K562 (cell line): ENCODE measurements around the gene MME. TPM values are rescaled to one million over a fixed set of nuclear protein-coding genes. Genes with fewer than 3 reads are reported as not detected.

Experiments used
- ATAC-seq: fragments of 200-7000 bp; cut with Tn5 transposase; 3 replicates; pipeline ENCODE4 v1.9.1; 2020; ENCODE audit warnings: moderate library complexity
- BruUV-seq: library from RNA; stranded (reverse); fragments of 400-500 nt; replicated peaks from 2 replicates; lab custom pipeline; 2021; lab: Mats Ljungman, UMichigan
- CTCF ChIA-PET: fragments of 300-600 bp; formaldehyde crosslinking; extraction: SDS; loops from one replicate; lab custom pipeline; 2021; ENCODE audit warnings: low intra/inter-chr PET ratio; lab: Yijun Ruan, JAX
- POLR2A ChIA-PET: fragments of 300-600, 350-650 bp; sonication (Branson Sonifier 250); formaldehyde crosslinking; extraction: SDS; loops from one replicate; lab custom pipeline; 2021; ENCODE audit warnings: antibody characterized with exemption, inconsistent platforms; lab: Yijun Ruan, JAX
- DNase-seq, 4 experiments: peaks; one replicate each; pipeline versions ENCODE4 v3.0.0 to v3.0.0-alpha.2; 2011 to 2018; ENCODE audit warnings: low spot score in 3 of 4, mixed read lengths in 3 of 4; ENCODE audit errors: extremely low read depth in 1 of 4
- FAIRE-seq: peaks from 2 replicates; lab custom pipeline; 2011; peaks lifted over from hg19 to GRCh38; lab: Jason Lieb, UNC
- H2AFZ ChIP-seq: 2 replicates; pipeline ENCODE4 v1.6.0; 2011; ENCODE audit warnings: low read depth, low read length, control low read depth, inconsistent platforms
- H3K27ac ChIP-seq: fragments of 200-600 bp; 3 replicates; pipeline ENCODE4 v1.8.0; 2011; ENCODE audit warnings: low read depth, mild to moderate bottlenecking, control low read depth, inconsistent platforms, low read length, moderate library complexity, mixed read lengths; ENCODE audit errors: extremely low read depth
- H3K27me3 ChIP-seq, 2 experiments: fragments of 300-600 bp in 1 of 2; 2 replicates in 1 of 2; 3 replicates in 1 of 2; pipeline versions ENCODE4 v1.6.0 to v1.8.0; 2011; ENCODE audit warnings: inconsistent platforms in 2 of 2, low read length in 2 of 2, mild to moderate bottlenecking in 1 of 2, mixed read lengths in 1 of 2, moderate library complexity in 1 of 2; ENCODE audit not compliant: control insufficient read depth in 2 of 2, insufficient read depth in 2 of 2
- H3K36me3 ChIP-seq: fragments of 300-600 bp; 3 replicates; pipeline ENCODE4 v1.8.0; 2011; ENCODE audit warnings: mild to moderate bottlenecking, low read length, inconsistent platforms; ENCODE audit not compliant: control insufficient read depth, insufficient read depth
- H3K4me1 ChIP-seq, 2 experiments: fragments of 200-600 bp in 1 of 2; replicated peaks in 1 of 2; 2 replicates in 1 of 2; 3 replicates in 1 of 2; pipeline versions ENCODE4 v1.5.1 to v1.8.0; 2011; ENCODE audit warnings: inconsistent platforms in 2 of 2, low read length in 2 of 2, mild to moderate bottlenecking in 1 of 2, mixed read lengths in 1 of 2, moderate library complexity in 1 of 2; ENCODE audit not compliant: control insufficient read depth in 2 of 2, insufficient read depth in 2 of 2
- H3K4me2 ChIP-seq: 2 replicates; pipeline ENCODE4 v1.6.1; 2011; ENCODE audit warnings: low read length, control low read depth, inconsistent platforms, mixed read lengths; ENCODE audit not compliant: insufficient read depth
- H3K4me3 ChIP-seq: fragments of 200-600 bp; sonication (generic), shearing (Covaris generic); 2 replicates; pipeline ENCODE4 v1.5.1; 2016; ENCODE audit warnings: control low read depth, inconsistent platforms
- H3K79me2 ChIP-seq: fragments of 200-600 bp; 3 replicates; pipeline ENCODE4 v1.8.0; 2011; ENCODE audit warnings: low read length, inconsistent platforms; ENCODE audit not compliant: control insufficient read depth, insufficient read depth
- H3K9ac ChIP-seq, 2 experiments: 2 replicates each; pipeline versions ENCODE4 v1.6.0 to v1.6.1; 2011; ENCODE audit warnings: low read depth in 2 of 2, low read length in 2 of 2, control low read depth in 1 of 2, inconsistent platforms in 1 of 2, mild to moderate bottlenecking in 1 of 2, mixed read lengths in 1 of 2; ENCODE audit not compliant: insufficient read depth in 1 of 2
- H3K9me1 ChIP-seq: one replicate; pipeline ENCODE4 v1.6.0; 2011; ENCODE audit warnings: inconsistent platforms, mild to moderate bottlenecking, low read length, moderate library complexity; ENCODE audit not compliant: control insufficient read depth, insufficient read depth
- H3K9me3 ChIP-seq: replicated peaks from 2 replicates; pipeline ENCODE4 v1.5.1; 2011; ENCODE audit warnings: low read depth, low read length, inconsistent platforms; ENCODE audit not compliant: control insufficient read depth, insufficient read depth
- H4K20me1 ChIP-seq: replicated peaks from 2 replicates; pipeline ENCODE4 v1.6.1; 2011; ENCODE audit warnings: low read length, inconsistent platforms, mixed read lengths; ENCODE audit not compliant: control insufficient read depth, insufficient read depth
- CREM ChIP-seq: IDR thresholded peaks from 2 replicates; pipeline ENCODE4 v1.6.1; 2014; ENCODE audit warnings: antibody characterized with exemption, low read depth
- HDAC1 ChIP-seq, 2 experiments: fragments of 450-650 bp; IDR thresholded peaks; 2 replicates each; pipeline ENCODE4 v1.6.1; 2016 to 2017; ENCODE audit warnings: inconsistent platforms in 1 of 2, mild to moderate bottlenecking in 1 of 2, moderate library complexity in 1 of 2
- IRF1 ChIP-seq: sonication (generic); formaldehyde crosslinking; IDR thresholded peaks from 2 replicates; pipeline ENCODE4 v1.8.0; 2022; ENCODE audit warnings: missing genetic modification reagents, mild to moderate bottlenecking, borderline replicate concordance
- NFIC ChIP-seq: fragments of 450-650 bp; IDR thresholded peaks from 2 replicates; pipeline ENCODE4 v1.6.1; 2017; ENCODE audit warnings: mild to moderate bottlenecking, inconsistent platforms
- THRA ChIP-seq: fragments of 450-650 bp; IDR thresholded peaks from 2 replicates; pipeline ENCODE4 v1.6.1; 2017; ENCODE audit warnings: mild to moderate bottlenecking, moderate library complexity
- WGBS: fragments of 100-300 bp; shearing (Covaris generic); methylation state at CpG from one replicate; pipeline ENCODE4 v1.1.6; 2016; ENCODE audit warnings: low coverage, mixed read lengths; ENCODE audit not compliant: insufficient coverage; ENCODE audit errors: missing lambda C conversion rate; 5-methylcytosine and 5-hydroxymethylcytosine counted together
- in situ Hi-C: fragments of 300-500 bp; cut with MboI; formaldehyde crosslinking; loops from 4 replicates; pipeline ENCODE4 v1.15.0; 2018; ENCODE audit warnings: inconsistent platforms, mixed read lengths
- intact Hi-C: fragments of 100-400 bp; cut with micrococcal nuclease; formaldehyde crosslinking; loops from 2 replicates; pipeline ENCODE4 v1.14.2; 2022
- polyA plus RNA-seq, 8 experiments: library from polyadenylated mRNA; depleted of rRNA in 4 of 8; stranded (reverse) in 5 of 8; unstranded in 3 of 8; fragments of >200 nt; fragmentation: Nextera tagmentation in 2 of 8; fragmentation: Illumina TruSeq in 1 of 8; extraction: Ambion mirVana in 2 of 8; extraction: Trizol in 1 of 8; gene quantifications; 2 replicates each; pipeline versions ENCODE4 v1.2.1 to v1.2.3, GENCODE V29; 2011 to 2014; ENCODE audit warnings: inconsistent platforms in 1 of 8, missing spikeins in 1 of 8
- total RNA-seq, 7 experiments: library from RNA; depleted of rRNA in 6 of 7; stranded (reverse); fragments of >200 nt in 6 of 7; fragmentation: Illumina TruSeq in 2 of 7; extraction: Trizol in 2 of 7; gene quantifications; 2 replicates each; pipeline versions ENCODE4 v1.2.1 to v1.2.3, GENCODE V29; 2011 to 2021; ENCODE audit warnings: low replicate concordance in 1 of 7

Gene MME
- total and polyA plus RNA-seq, 9 of the 15 experiments (the other 6 are each of a cell fraction or from before 2014, with no cell fraction given) = 0.80 to 8.6 (median 2.5) TPM

DNA sequence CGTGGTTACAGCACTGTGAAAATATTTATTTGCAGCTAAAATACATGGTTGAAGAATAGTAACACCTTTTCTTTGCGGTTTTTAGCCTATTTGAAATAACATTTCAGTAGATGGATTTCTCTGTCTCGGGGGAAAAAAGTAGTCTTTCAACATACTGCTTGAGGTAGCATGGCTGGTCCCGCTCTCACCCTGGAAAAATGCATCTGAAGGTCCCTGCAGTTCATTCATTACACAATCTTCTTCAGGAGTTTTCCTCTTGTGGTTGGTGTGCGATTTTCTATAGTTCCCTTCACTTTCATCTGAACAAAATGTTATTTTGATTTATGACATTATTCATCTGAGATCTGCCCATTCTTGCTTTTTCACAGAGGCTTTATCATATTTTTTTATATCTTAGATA, 137.5 kb downstream of the MME start:
- POLR2A ChIA-PET = no interaction called here

DNA sequence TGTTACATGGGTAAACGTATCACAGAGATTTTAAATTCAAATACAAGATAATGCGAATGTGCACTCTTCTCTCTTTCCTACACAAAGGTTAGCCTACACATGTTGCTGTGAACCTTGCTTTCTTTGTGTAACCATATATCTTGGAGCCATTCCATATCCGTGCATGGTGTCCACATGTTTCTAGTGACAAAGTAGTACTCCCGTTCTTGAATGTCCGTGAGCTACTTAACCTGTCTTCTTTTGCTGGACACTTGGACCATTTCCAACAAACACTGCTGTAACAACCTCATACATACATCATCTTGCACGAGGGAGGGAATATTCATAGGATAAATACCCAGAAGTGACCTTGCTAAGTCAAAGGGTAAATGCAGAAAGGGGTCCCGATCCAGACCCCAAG, 138.3 kb downstream of the MME start:
- no peak for DNase-seq
- BruUV-seq = no TSS peak
- POLR2A ChIA-PET = no interaction called here

More for the DNA sequence above, 137.5 kb downstream of the MME start:
- DNase-seq (no peak), ATAC-seq (no peak), FAIRE-seq (no peak)
- no peak overlapping the region for H3K4me3 ChIP-seq
- no peak overlapping the region for H3K4me2 ChIP-seq
- intact Hi-C loops = loop anchor here (10.0 kb wide), 1 partner anchor 107 kb away; no protein-coding TSS in a partner anchor
- H3K9me1 ChIP-seq = no peaks in the 10 kb centered on the region
- no peak overlapping the region for H3K27ac ChIP-seq
- no peaks in the 10 kb centered on the region for H3K36me3 ChIP-seq
- BruUV-seq = no TSS peak
- TF ChIP-seq THRA = no peak
- TF ChIP-seq, all 486 proteins: peak for 0
- Histone ChIP-seq H2AFZ (peak overlapping the region; percentile 34; the same call in 1 of the 2 replicates), H3K79me2 (no peaks in the 10 kb centered on the region), H3K4me1 (no peaks in the 10 kb centered on the region), H3K9ac (no peak overlapping the region), H3K9me3 (no peaks in the 10 kb centered on the region), H4K20me1 (no peaks in the 10 kb centered on the region), H3K27me3 (no peaks in the 10 kb centered on the region)
- in situ Hi-C loops = no loop called here
- WGBS = 55% methylated on average over 5 of the region's 5 CpGs
- CTCF ChIA-PET = no interaction called here

More for the DNA sequence above, 138.3 kb downstream of the MME start:
- Histone ChIP-seq H3K36me3 (no peaks in the 10 kb centered on the region), H3K9me1 (no peaks in the 10 kb centered on the region), H3K9ac (no peak overlapping the region), H3K4me2 (no peak overlapping the region; the same call in 1 of the 2 replicates), H2AFZ (peak overlapping the region; percentile 57), H4K20me1 (no peaks in the 10 kb centered on the region), H3K27ac (no peak overlapping the region), H3K9me3 (no peaks in the 10 kb centered on the region), H3K79me2 (no peaks in the 10 kb centered on the region), H3K27me3 (no peaks in the 10 kb centered on the region), H3K4me3 (no peak overlapping the region), H3K4me1 (no peaks in the 10 kb centered on the region)
- WGBS = 50% methylated on average over 7 of the region's 7 CpGs
- FAIRE-seq (no peak), ATAC-seq (no peak; the same call in 2 of the 3 replicates)
- CTCF ChIA-PET = no interaction called here
- in situ Hi-C loops (no loop called here), intact Hi-C loops (loop anchor here (10.0 kb wide), 1 partner anchor 106 kb away; no protein-coding TSS in a partner anchor)
- TF ChIP-seq NFIC (peak; percentile 50), CREM (no peak), IRF1 (CRISPR knock-in tag) (no peak), HDAC1 (IDR thresholded peaks at IDR 0.05) (no peak)
